Dermis lymphatic vessel endothelial cell (primary cell): ENCODE results near the gene NLGN4X. TPM values are rescaled to one million over a fixed set of nuclear protein-coding genes. Genes with fewer than 3 reads are reported as not detected.

Experiments
- total RNA-seq: library from RNA; depleted of rRNA; stranded (reverse); fragments of >200 nt; gene quantifications from 2 replicates; pipeline ENCODE4 v1.2.1, GENCODE V29; 2014

Gene NLGN4X
- total RNA-seq, result 0.22 and 2.0 TPM in 2 replicates

GRCh38 chrX:6228720-6229119 is at the start of gene NLGN4X:
NLGN4X (minus strand) TSS chrX:6228867; CDS start chrX:6151466, 77,401 bp downstream.

